ENCODE measurements around the gene NCLN. TPM values are rescaled to one million over a fixed set of nuclear protein-coding genes. Genes with fewer than 3 reads are reported as not detected.

The NCLN gene
- total and polyA plus RNA-seq, 9 donors: 5.3 to 43.6 (median 22.1) TPM

DNA sequence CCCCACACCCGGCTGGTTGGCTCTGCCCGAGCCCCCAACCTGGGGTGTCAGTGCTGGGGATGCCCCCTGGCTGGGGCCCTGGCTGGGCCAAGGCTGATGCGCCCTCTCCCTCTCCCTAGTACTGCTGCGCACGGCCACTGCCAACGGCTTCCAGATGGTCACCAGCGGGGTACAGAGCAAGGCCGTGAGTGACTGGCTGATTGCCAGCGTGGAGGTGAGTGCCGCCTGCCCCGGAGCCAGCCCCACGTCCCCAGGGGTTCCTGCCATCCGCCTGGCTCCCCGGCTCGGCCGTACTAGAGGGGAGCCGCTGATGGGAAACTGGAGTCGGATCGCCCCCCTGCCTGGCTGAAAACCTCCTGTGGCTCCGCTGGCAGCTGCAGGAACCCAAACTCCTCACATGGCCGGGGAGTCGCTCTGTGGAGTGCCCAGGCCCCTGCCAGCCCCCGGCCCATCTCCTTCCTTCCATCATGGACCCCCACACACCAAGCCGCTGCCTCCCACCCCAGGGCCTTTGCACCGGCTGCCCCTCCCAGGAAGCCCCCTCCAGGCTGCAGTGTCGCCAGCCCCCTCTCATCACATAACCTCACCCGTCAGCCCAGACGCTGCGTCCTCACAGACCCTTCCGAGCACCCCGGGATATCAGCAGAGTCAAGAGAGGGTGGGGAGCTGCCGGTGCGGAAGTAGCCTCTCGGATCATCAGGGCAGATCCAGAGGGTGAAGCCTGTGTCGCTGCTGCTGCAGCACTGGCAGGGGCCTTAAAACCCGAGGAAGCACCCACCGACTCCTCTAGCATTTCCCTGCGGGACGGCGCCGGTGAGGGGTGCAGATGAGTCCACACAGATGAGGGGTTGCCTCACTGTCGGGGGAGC lies 10.6 kb downstream of the NCLN start:
- H3K4me1 ChIP-seq (ENCODE audit: insufficient read depth): no peaks in the 10 kb centered on the region
- intact Hi-C loops (cut with DNase I): no loop called here
- no peaks in the 10 kb centered on the region for H3K36me3 ChIP-seq
- DNase-seq: peak in 2 of 5 donors; percentile 21 to 26
- WGBS, 3 donors: 88 to 91% (median 91%) methylated on average over 37 to 42 of the region's 42 CpGs
- no peak overlapping the region for H3K4me3 ChIP-seq
- TF ChIP-seq, protein P1, sequence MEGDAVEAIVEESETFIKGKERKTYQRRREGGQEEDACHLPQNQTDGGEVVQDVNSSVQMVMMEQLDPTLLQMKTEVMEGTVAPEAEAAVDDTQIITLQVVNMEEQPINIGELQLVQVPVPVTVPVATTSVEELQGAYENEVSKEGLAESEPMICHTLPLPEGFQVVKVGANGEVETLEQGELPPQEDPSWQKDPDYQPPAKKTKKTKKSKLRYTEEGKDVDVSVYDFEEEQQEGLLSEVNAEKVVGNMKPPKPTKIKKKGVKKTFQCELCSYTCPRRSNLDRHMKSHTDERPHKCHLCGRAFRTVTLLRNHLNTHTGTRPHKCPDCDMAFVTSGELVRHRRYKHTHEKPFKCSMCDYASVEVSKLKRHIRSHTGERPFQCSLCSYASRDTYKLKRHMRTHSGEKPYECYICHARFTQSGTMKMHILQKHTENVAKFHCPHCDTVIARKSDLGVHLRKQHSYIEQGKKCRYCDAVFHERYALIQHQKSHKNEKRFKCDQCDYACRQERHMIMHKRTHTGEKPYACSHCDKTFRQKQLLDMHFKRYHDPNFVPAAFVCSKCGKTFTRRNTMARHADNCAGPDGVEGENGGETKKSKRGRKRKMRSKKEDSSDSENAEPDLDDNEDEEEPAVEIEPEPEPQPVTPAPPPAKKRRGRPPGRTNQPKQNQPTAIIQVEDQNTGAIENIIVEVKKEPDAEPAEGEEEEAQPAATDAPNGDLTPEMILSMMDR (IDR thresholded peaks at IDR 0.05): no peak
- TF ChIP-seq EP300 (IDR thresholded peaks at IDR 0.05) (no peak), POLR2A (IDR thresholded peaks at IDR 0.05) (no peak)
- no peaks in the 10 kb centered on the region for H3K27me3 ChIP-seq
- no peaks in the 10 kb centered on the region for H3K9me3 ChIP-seq
- no peak overlapping the region for H3K27ac ChIP-seq

DNA sequence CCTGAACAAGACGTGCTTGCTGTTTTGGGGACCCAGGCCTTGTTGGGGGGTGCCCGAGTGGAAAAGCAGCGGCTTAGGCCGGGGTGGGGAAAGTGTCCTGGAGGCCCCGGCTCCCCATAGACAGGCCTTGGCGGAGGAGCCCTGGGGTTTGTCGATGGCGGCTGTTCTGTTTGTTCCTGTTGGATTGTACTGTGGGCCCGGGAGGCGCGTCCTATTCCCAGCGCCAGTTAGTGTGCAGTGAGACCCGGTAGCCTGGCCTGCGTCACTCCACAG lies 11.1 kb downstream of the NCLN start:
- no peak for DNase-seq
- TF ChIP-seq POLR2A (IDR thresholded peaks at IDR 0.05) (no peak), EP300 (IDR thresholded peaks at IDR 0.05) (no peak)
- TF ChIP-seq, protein P1 (IDR thresholded peaks at IDR 0.05): no peak
- intact Hi-C loops (cut with DNase I): no loop called here
- Histone ChIP-seq H3K4me3 (no peak overlapping the region), H3K9me3 (no peaks in the 10 kb centered on the region), H3K27ac (no peak overlapping the region), H3K36me3 (no peaks in the 10 kb centered on the region), H3K4me1 (ENCODE audit: insufficient read depth) (no peaks in the 10 kb centered on the region), H3K27me3 (no peaks in the 10 kb centered on the region)
- WGBS, 3 donors: 92 to 96% (median 94%) methylated on average over 13 to 14 of the region's 14 CpGs

DNA sequence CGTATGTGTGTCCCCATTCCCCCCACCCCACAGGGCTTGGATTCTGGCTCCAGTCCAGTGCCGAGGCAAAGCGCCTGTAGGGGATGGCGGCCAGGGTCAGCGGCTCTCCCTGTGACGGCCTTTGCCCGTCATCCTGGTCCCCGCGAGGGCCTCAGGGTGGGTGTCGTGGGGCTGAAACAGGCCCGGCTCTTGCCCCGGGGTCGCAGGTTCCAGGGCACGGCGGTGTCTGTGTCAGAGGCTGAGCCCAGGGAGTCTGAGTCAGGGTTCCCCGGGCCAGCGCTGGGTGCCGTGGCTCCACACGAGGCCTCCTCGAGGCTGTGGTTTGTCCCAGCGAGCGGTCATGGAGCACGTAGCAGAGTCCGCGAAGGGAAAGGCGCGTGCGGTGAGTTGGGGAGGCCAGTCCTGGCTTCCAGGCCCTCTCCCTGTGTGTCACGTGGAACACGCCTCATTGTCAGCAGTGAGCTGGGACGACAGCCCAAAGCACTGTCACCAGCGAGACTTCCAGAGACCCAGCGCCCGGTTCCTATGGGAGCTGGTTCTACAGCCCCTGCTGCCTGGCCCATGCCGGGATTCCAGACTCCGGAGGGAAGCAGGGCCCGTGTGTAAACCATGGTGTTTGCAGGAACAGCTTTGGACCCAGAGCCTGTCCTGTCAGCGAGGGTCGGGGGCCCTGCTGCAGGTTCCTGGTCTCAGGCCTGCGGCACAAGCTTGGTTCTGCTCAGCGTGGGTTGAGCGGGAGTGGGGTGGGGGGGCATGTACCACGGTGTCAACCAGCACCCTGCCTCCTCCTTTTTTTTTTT lies 13.4 kb downstream of the NCLN start:
- intact Hi-C loops (cut with DNase I): no loop called here
- peak in 1 of 5 donors; percentile 28 for DNase-seq
- H3K27ac ChIP-seq: no peak overlapping the region
- H3K9me3 ChIP-seq: no peaks in the 10 kb centered on the region
- TF ChIP-seq POLR2A (IDR thresholded peaks at IDR 0.05) (no peak), EP300 (IDR thresholded peaks at IDR 0.05) (no peak)
- TF ChIP-seq, protein P1 (IDR thresholded peaks at IDR 0.05): no peak
- H3K4me1 ChIP-seq (ENCODE audit: insufficient read depth): no peaks in the 10 kb centered on the region
- H3K27me3 ChIP-seq: no peaks in the 10 kb centered on the region
- no peak overlapping the region for H3K4me3 ChIP-seq
- no peaks in the 10 kb centered on the region for H3K36me3 ChIP-seq
- WGBS, 3 donors: 90 to 91% (median 91%) methylated on average over 42 to 43 of the region's 43 CpGs

DNA sequence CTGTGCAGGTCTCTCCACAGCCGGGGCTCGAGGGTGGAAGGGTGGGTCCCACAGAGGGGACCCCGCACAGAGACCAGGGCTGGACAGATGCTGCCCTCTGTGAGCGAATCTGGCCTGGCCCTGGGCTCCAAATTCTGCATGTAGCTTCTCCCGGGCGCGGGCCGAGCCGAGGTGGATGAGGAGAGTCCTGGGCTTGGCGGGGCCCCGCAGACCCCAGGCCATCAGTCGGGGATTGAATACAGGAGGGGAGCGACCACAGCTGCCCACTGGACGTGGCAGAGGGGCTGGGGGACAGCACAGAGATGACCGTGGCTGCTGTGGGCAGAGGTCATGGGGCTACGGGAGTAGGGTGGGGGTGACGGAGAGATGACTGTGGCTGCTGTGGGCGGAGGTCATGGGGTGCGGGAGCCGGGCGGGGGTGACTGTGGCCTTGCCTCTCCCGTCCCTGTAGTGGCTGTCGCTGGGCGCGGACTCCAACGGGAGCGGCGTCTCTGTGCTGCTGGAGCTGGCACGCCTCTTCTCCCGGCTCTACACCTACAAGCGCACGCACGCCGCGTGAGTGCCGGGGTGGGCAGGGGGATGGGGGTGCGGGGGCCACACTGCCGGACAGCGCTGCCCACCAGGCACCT lies 15.5 kb downstream of the NCLN start:
- 89 to 95% (median 93%) methylated on average over 37 to 39 of the region's 39 CpGs for WGBS, 3 donors
- Histone ChIP-seq H3K4me3 (no peak overlapping the region), H3K27me3 (no peaks in the 10 kb centered on the region), H3K36me3 (no peaks in the 10 kb centered on the region), H3K9me3 (no peaks in the 10 kb centered on the region), H3K27ac (no peak overlapping the region), H3K4me1 (ENCODE audit: insufficient read depth) (no peaks in the 10 kb centered on the region)
- DNase-seq: peak in 1 of 5 donors; percentile 20
- TF ChIP-seq, protein P1 (IDR thresholded peaks at IDR 0.05): no peak
- TF ChIP-seq POLR2A (IDR thresholded peaks at IDR 0.05) (no peak), EP300 (IDR thresholded peaks at IDR 0.05) (no peak)
- intact Hi-C loops (cut with DNase I): no loop called here
